ENCODE results near the gene MYEOV. TPM values are rescaled to one million over a fixed set of nuclear protein-coding genes. Genes with fewer than 3 reads are reported as not detected.

MYEOV gene
- total and polyA plus RNA-seq, 2 experiments from 2014 or later, result 0.14 TPM; not detected in 1

GRCh38 chr11:69342588-69343330 is 48.8 kb downstream of the MYEOV start:
- Histone ChIP-seq H4K20me1 (replicated peaks; ENCODE audit: insufficient read depth) (no peaks in the 10 kb centered on the region), H3K27me3 (ENCODE audit: insufficient read depth) (no peaks in the 10 kb centered on the region), H3K9me2 (ENCODE audit: insufficient read depth) (no peaks in the 10 kb centered on the region), H3K4me1 (ENCODE audit: insufficient read depth) (no peaks in the 10 kb centered on the region), H3K79me2 (replicated peaks; ENCODE audit: insufficient read depth) (no peaks in the 10 kb centered on the region), H3K27ac (ENCODE audit: low read depth) (no peak overlapping the region), H3F3A (replicated peaks; ENCODE audit: low read depth) (no peaks in the 10 kb centered on the region), H3K36me3 (ENCODE audit: insufficient read depth) (no peaks in the 10 kb centered on the region), H3K4me2 (no peak overlapping the region), H3K4me3 (no peak overlapping the region), H2AFZ (no peak overlapping the region)
- Mint-ChIP-seq H3K27ac (no peak overlapping the region), H3K36me3 (ENCODE audit: low read depth) (no peaks in the 10 kb centered on the region), H3K4me3 (no peak overlapping the region), H3K27me3 (ENCODE audit: insufficient read depth, low read depth, poor library complexity) (peaks cover 9% of the 10 kb centered on the region), H3K9me3 (peaks cover 18% of the 10 kb centered on the region), H3K4me1 (no peaks in the 10 kb centered on the region)
- TF ChIP-seq CREB1 (CRISPR knock-in tag; IDR thresholded peaks at IDR 0.05; ENCODE audit: low read depth) (no peak), REST (IDR thresholded peaks at IDR 0.05; ENCODE audit: unreplicated experiment) (no peak), NANOG (IDR thresholded peaks at IDR 0.05; ENCODE audit: borderline replicate concordance) (no peak), JUNB (IDR thresholded peaks at IDR 0.05; ENCODE audit: unreplicated experiment) (no peak), CTCF (conservative IDR thresholded peaks at IDR 0.05; ENCODE audit: low read depth in 2 of 2) (no peak), ZNF331 (CRISPR knock-in tag; IDR thresholded peaks at IDR 0.05; ENCODE audit: low read depth) (no peak), ZNF114 (CRISPR knock-in tag; IDR thresholded peaks at IDR 0.05) (no peak), ZNF462 (CRISPR knock-in tag; IDR thresholded peaks at IDR 0.05) (no peak), EZH2 (IDR thresholded peaks at IDR 0.05; ENCODE audit: low read depth, unreplicated experiment) (no peak), EZH2phosphoT487 (IDR thresholded peaks at IDR 0.05; ENCODE audit: unreplicated experiment) (no peak), ETS1 (IDR thresholded peaks at IDR 0.05) (no peak), STAT1 (IDR thresholded peaks at IDR 0.05; ENCODE audit: unreplicated experiment) (no peak), POLR2AphosphoS5 (IDR thresholded peaks at IDR 0.05; ENCODE audit: low read depth) (no peak)
- DNase-seq (ENCODE audit: low spot score) (no peak), ATAC-seq (no peak)
